GM10266 (cell line): ENCODE measurements around the gene INS.

Experiments used
- DNase-seq: peaks from one replicate; pipeline ENCODE4 v3.0.0; 2012; ENCODE audit errors: extremely low spot score
- TF ChIP-seq, protein P1 (sequence below): IDR thresholded peaks from 2 replicates; pipeline ENCODE4 v1.5.1; 2012; ENCODE audit warnings: mild to moderate bottlenecking, low read depth; ENCODE audit not compliant: control insufficient read depth, insufficient read depth; ENCODE audit errors: missing control alignments

INS gene

DNA sequence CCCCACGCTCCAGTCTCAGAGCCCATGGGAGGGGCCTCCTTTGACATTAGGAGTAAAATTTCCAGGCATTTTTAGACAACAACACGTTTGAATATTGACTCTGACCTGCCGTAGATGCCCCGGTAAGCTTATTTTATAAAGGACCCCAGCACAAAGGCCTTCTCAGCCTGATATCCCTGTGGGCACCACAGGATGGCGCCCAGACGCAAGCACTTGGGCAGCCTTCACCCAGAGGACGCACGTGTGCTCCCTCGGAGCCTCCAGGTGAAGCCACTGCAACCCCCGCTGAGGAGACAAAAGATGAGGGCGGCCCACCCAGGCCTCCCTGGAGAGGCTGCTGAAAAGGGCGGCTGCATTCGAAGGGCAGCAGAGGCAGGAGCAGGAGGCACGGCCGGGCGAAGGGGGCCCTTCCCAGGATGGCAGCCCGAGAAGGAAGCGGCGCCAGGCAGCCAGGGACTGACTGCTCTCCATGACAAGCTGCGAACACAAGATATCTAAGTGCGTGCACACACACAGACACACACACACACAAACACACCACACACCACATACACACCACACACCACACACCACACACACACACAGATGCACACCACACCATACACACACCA is 25.8 kb upstream of the INS start:
- no peak for DNase-seq
- TF ChIP-seq, protein P1, sequence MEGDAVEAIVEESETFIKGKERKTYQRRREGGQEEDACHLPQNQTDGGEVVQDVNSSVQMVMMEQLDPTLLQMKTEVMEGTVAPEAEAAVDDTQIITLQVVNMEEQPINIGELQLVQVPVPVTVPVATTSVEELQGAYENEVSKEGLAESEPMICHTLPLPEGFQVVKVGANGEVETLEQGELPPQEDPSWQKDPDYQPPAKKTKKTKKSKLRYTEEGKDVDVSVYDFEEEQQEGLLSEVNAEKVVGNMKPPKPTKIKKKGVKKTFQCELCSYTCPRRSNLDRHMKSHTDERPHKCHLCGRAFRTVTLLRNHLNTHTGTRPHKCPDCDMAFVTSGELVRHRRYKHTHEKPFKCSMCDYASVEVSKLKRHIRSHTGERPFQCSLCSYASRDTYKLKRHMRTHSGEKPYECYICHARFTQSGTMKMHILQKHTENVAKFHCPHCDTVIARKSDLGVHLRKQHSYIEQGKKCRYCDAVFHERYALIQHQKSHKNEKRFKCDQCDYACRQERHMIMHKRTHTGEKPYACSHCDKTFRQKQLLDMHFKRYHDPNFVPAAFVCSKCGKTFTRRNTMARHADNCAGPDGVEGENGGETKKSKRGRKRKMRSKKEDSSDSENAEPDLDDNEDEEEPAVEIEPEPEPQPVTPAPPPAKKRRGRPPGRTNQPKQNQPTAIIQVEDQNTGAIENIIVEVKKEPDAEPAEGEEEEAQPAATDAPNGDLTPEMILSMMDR, result peak; percentile 35

DNA sequence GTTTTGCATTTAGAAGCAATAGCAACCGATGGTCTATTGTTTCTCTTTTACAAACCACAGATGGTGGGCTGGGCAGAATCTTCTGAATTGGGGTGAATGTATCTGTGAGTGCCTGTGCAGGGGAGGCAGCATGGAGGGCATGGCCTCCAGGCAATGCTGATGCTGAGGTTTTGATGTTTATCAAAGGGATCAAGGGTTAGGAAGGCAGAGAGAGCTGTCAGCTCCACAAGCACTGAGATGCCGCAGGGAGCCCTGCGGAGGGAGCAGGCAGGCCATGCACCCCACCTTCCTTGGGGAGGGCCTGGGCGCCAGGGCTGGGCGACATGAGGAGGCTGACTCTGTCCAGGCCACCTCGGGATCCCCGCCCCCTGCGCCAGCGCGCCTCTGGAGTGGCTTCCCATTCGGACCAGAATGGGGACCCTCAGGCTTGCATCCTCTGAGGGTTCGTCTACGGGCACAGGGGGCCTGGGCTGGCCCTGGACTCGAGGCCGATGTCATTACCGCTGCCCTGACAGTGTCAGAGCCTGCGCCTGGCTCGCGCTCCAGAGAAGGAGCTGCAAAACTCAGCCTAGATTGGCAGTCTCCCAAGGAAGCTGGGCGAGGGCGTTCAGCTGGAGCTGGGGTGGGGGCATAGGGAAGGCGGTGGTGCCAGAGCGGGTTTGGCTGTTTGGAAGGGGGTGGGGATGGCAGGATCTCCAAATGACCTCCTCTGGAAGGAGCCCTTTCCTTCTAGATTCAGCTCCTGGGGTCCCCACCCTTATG is 24.5 kb upstream of the INS start:
- TF ChIP-seq, protein P1, result no peak
- no peak for DNase-seq

DNA sequence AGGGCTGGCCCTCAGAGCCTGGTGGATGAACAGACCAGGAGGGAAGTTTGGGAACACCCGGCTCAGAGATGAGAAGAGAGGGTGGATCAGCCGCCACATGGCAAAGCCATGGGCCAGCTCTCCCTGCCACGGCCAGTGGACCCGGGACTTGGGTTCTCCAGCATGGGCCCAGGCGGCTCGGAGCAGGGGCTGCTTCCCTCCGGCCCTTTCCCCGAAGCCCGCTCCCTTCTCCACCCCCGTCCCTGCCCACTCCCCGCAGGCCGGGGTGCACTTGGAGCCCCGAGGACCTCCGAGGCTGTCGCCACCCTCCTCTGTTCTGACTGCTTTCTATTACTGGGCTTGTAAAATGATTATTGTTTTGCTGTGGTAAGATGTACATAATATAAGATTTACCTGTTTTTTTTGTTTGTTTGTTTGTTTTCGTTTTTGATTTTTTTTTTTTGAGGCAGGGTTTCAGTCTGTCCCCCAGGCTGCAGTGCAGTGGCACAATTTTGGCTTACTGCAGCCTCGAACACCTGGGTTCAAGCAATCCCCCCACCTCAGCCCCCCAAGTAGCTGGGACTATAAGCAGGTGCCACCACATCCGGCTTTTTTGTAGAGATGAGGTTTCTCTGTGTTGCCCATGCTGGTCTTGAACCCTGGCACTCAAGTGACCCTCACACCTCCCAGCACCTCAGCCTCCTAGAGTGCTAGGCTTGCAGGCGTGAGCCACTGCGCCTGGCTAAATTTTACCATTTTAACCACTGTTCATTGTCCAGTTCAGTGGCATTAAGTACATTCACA is 21.9 kb upstream of the INS start:
- TF ChIP-seq, protein P1, result no peak
- no peak for DNase-seq

DNA sequence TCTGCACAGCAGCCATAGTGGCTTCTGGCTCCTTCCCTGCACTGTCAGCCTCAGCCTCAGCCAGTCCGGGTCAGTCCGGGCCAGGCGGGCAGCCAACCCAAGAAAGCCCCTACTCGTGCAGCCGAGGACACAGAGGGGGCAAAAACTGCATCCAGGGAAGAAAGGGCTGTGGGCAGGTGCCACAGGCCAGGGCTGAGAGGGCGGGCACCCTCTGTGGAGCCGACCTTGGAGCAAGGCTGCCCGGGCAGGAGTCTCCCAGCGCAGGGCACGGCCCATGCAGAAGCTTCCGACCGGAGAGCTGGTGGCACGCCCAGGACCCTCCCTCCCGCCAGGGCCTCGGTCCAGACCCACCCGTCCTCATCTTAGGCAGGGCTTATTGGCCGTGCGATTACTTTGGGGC is 21.1 kb upstream of the INS start:
- TF ChIP-seq, protein P1, result no peak
- no peak for DNase-seq

DNA sequence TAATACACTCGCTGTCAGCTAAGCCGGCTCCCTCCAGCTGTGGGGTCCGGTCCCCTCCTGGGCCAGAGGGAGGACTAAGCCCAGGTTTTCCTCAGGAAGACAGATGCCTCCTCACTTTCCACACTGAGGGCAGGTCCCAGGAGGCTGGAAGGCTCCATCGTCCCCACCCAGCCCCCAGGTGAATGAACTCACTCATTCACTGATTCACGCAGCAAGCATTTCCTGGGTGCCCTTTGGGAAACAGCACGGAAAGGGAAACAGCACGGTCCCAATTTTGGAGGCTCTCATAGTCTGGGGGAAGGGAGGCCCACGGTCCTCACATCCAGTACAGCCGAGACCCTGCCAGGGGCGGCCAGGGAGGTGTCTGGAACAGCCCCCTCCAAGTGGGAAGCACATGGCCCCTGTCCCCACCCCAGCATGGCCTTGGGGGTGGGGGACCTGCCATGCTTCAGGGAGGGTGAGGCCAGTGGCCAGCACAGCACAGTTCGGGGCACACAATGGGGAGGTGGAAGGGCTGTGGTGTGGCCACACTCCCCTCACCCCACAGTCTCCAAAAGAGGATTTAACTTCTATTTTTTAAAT is 19.9 kb upstream of the INS start:
- TF ChIP-seq, protein P1, result no peak
- no peak for DNase-seq

DNA sequence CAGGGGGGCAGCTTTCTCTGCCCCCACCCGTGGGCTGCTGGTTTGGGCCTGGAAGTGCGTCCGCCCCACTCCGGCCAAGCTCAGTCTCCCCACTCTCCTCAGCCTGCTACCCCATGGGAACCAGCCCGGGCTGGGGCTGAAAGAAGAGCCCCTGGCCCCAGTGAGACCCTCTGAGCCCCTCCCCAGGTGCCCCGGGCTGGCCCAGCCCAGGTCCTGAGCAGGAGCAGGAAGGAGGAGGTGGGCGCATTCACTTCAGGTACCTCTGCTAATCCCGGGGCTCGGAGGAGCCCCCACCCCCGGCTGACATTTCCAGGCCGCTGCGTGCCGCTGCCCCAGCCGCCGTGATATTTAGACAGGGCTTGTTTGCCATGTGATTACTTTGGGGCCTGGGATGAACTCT is 19.3 kb upstream of the INS start:
- DNase-seq, result no peak
- TF ChIP-seq, protein P1, result no peak
